Mesendoderm (in vitro differentiated cells): ENCODE results near the gene GDA.

Experiments used
- DNase-seq: peaks from one replicate; pipeline ENCODE4 v3.0.0; 2013
- H2AK5ac ChIP-seq: 2 replicates; pipeline ENCODE4 v1.6.1; 2013; ENCODE audit warnings: low read length, inconsistent platforms
- H2BK120ac ChIP-seq: 2 replicates; pipeline ENCODE4 v1.6.1; 2013; ENCODE audit warnings: low read depth, mild to moderate bottlenecking, low read length, moderate library complexity, mixed read lengths
- H2BK15ac ChIP-seq: replicated peaks from 2 replicates; pipeline ENCODE4 v1.6.1; 2013; ENCODE audit warnings: low read depth, mild to moderate bottlenecking, moderate library complexity
- H2BK5ac ChIP-seq: 2 replicates; pipeline ENCODE4 v1.6.1; 2013; ENCODE audit warnings: low read length, inconsistent platforms
- H3K18ac ChIP-seq: 2 replicates; pipeline ENCODE4 v1.6.1; 2013; ENCODE audit warnings: mild to moderate bottlenecking, low read length, mixed read lengths
- H3K23ac ChIP-seq: one replicate; pipeline ENCODE4 v1.6.1; 2013; ENCODE audit warnings: low read length
- H3K27ac ChIP-seq: 2 replicates; pipeline ENCODE4 v1.5.1; 2013; ENCODE audit warnings: low read depth, mild to moderate bottlenecking, inconsistent platforms, low read length, moderate library complexity
- H3K27me3 ChIP-seq: 2 replicates; pipeline ENCODE4 v1.6.1; 2013; ENCODE audit warnings: low read length, control low read depth, mild to moderate bottlenecking, inconsistent platforms; ENCODE audit not compliant: insufficient read depth, poor library complexity
- H3K36me3 ChIP-seq: 2 replicates; pipeline ENCODE4 v1.6.1; 2013; ENCODE audit warnings: low read length, inconsistent platforms; ENCODE audit not compliant: control insufficient read depth, insufficient read depth
- H3K4ac ChIP-seq: one replicate; pipeline ENCODE4 v1.6.1; 2013; ENCODE audit warnings: low read depth, mild to moderate bottlenecking, low read length, moderate library complexity
- H3K4me1 ChIP-seq: 2 replicates; pipeline ENCODE4 v1.6.1; 2013; ENCODE audit warnings: low read depth, low read length, inconsistent platforms; ENCODE audit not compliant: control insufficient read depth
- H3K4me2 ChIP-seq: 2 replicates; pipeline ENCODE4 v1.6.1; 2013; ENCODE audit warnings: low read length
- H3K4me3 ChIP-seq: 2 replicates; pipeline ENCODE4 v1.5.1; 2013; ENCODE audit warnings: mild to moderate bottlenecking, low read length
- H3K56ac ChIP-seq: one replicate; pipeline ENCODE4 v1.6.1; 2013; ENCODE audit warnings: low read length
- H3K79me1 ChIP-seq: 2 replicates; pipeline ENCODE4 v1.6.1; 2013; ENCODE audit warnings: low read length, inconsistent platforms
- H3K79me2 ChIP-seq: 2 replicates; pipeline ENCODE4 v1.6.1; 2013; ENCODE audit warnings: mild to moderate bottlenecking, low read length; ENCODE audit not compliant: control insufficient read depth, insufficient read depth
- H3K9ac ChIP-seq: 2 replicates; pipeline ENCODE4 v1.6.1; 2013; ENCODE audit warnings: low read length, inconsistent platforms
- H4K5ac ChIP-seq: one replicate; pipeline ENCODE4 v1.6.1; 2013; ENCODE audit warnings: low read length
- H4K8ac ChIP-seq: one replicate; pipeline ENCODE4 v1.6.1; 2013; ENCODE audit warnings: low read depth, mild to moderate bottlenecking, control low read depth, low read length, moderate library complexity
- WGBS: extraction: QIAGEN DNeasy Blood & Tissue Kit; methylation state at CpG from one replicate; pipeline ENCODE4 v1.1.7; 2013; ENCODE audit warnings: low lambda C conversion rate, missing lambda C conversion rate; ENCODE audit not compliant: insufficient coverage; ENCODE audit errors: extremely low coverage; 5-methylcytosine and 5-hydroxymethylcytosine counted together

The GDA gene

GRCh38 chr9:72141484-72141883 is 7.8 kb upstream of the GDA start:
- Histone ChIP-seq H4K8ac (no peak overlapping the region), H2BK15ac (no peak overlapping the region), H3K18ac (no peak overlapping the region), H3K4ac (no peak overlapping the region), H3K79me1 (no peaks in the 10 kb centered on the region), H3K79me2 (no peaks in the 10 kb centered on the region), H3K27ac (no peak overlapping the region), H3K9ac (no peak overlapping the region), H3K4me3 (no peak overlapping the region), H3K56ac (no peak overlapping the region), H3K4me2 (no peak overlapping the region), H3K4me1 (no peaks in the 10 kb centered on the region), H4K5ac (no peak overlapping the region), H2BK5ac (no peak overlapping the region), H3K36me3 (no peaks in the 10 kb centered on the region), H2AK5ac (no peak overlapping the region), H2BK120ac (no peak overlapping the region), H3K23ac (no peak overlapping the region), H3K27me3 (no peaks in the 10 kb centered on the region)
- no peak for DNase-seq
- WGBS: no CpG with 5 or more reads among the region's 3 CpGs

DNA sequence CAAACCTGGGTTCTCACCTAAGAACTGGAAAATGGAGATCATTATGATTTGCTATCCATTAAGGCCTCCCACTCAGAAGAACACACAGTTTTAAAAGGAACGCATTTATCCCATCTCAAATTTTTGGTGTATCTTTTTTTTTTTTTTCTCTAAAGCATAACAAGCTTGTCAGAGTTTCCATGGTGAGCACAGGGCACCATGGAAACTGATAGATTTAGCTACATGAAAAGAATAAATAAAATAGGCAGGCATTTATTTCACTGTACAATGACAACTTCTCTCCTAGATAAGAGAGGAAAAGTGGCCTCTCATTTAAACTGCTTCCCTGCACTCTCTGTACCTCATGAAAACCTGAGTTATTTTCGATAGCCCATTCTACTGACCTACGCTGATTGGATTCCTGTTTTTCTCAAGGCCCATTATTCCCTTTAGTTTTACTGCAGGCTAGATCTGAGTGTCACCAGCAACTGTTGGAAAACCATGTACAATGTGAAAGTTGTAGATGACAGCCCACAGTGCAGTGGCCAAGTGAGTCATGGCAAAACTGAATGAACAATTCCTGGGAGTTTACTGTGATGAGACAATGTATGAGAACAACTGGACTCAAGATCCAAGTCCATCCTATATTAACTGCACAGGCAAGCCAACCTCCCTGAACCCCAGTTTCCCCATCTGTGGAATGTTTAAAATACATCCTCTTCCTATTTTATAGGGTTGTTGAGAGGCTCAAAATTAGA is 4.3 kb upstream of the GDA start:
- H3K27ac ChIP-seq: no peak overlapping the region
- no peaks in the 10 kb centered on the region for H3K79me2 ChIP-seq
- H3K79me1 ChIP-seq: no peaks in the 10 kb centered on the region
- no peaks in the 10 kb centered on the region for H3K4me1 ChIP-seq
- no peak overlapping the region for H3K23ac ChIP-seq
- no peak overlapping the region for H2BK15ac ChIP-seq
- H3K27me3 ChIP-seq: peaks cover 6% of the 10 kb centered on the region
- H2BK5ac ChIP-seq: no peak overlapping the region
- H4K8ac ChIP-seq: no peak overlapping the region
- H3K4me3 ChIP-seq: no peak overlapping the region
- no peak overlapping the region for H3K56ac ChIP-seq
- no peak overlapping the region for H2AK5ac ChIP-seq
- no peak overlapping the region for H3K4ac ChIP-seq
- WGBS: no CpG with 5 or more reads among the region's 3 CpGs
- no peaks in the 10 kb centered on the region for H3K36me3 ChIP-seq
- H2BK120ac ChIP-seq: no peak overlapping the region
- no peak overlapping the region for H3K4me2 ChIP-seq
- DNase-seq: no peak
- no peak overlapping the region for H3K9ac ChIP-seq
- H3K18ac ChIP-seq: no peak overlapping the region
- no peak overlapping the region for H4K5ac ChIP-seq

DNA sequence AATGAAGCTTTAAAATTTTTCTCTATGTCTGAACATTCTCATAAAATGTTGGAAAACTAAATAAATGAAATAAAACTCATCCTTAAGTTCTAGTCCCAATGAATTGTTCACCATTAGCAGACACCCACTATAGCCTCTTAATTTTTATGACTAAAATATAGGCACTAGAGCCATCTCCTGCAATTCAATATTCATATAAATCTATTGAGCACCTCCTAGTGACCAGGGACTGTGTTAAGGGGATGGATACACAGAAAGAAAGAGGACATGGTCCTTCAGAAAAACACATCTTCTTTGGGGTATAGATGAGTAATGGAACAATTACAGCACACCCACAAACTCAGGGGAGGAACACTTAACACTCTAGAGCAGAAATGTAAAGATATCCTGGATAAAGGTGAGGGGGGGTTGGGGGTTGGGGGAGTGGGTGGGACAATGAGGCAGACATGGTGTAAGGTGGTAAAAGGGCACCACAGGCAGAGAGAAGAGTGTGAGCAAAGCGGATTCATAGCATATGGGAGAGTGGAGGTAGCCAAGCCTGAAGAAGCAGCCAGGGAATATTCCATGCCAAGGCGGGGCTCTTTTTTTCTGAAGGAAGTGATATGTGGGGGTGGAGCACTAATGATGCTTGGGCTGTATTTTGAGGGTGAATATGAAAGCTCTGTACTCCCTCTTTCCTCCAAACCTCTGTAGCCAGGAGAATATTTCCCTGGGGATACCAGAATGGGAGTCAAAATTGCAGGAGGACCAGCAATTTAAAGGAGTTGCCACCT is 3.3 kb upstream of the GDA start:
- Histone ChIP-seq H3K4me2 (no peak overlapping the region), H3K4me3 (no peak overlapping the region), H3K79me1 (no peaks in the 10 kb centered on the region), H3K18ac (no peak overlapping the region), H4K5ac (no peak overlapping the region), H3K4ac (no peak overlapping the region), H2BK120ac (no peak overlapping the region), H3K9ac (no peak overlapping the region), H2BK5ac (no peak overlapping the region), H3K4me1 (no peaks in the 10 kb centered on the region), H3K23ac (no peak overlapping the region), H3K27me3 (peaks cover 8% of the 10 kb centered on the region), H3K79me2 (no peaks in the 10 kb centered on the region), H3K56ac (no peak overlapping the region), H3K36me3 (no peaks in the 10 kb centered on the region), H3K27ac (no peak overlapping the region), H2BK15ac (no peak overlapping the region), H2AK5ac (no peak overlapping the region), H4K8ac (no peak overlapping the region)
- no peak for DNase-seq
- no CpG with 5 or more reads among the region's 2 CpGs for WGBS

- H3K79me1 ChIP-seq: no peaks in the 10 kb centered on the region
- H3K4me2 ChIP-seq: no peak overlapping the region
- H3K27ac ChIP-seq: no peak overlapping the region
- no peak overlapping the region for H4K5ac ChIP-seq
- no peaks in the 10 kb centered on the region for H3K79me2 ChIP-seq
- H3K9ac ChIP-seq: no peak overlapping the region
- no peaks in the 10 kb centered on the region for H3K4me1 ChIP-seq
- H3K18ac ChIP-seq: no peak overlapping the region
- H3K4me3 ChIP-seq: no peak overlapping the region
- no peak overlapping the region for H2AK5ac ChIP-seq
- no peak overlapping the region for H2BK120ac ChIP-seq
- no peak for DNase-seq
- H3K4ac ChIP-seq: no peak overlapping the region
- no peak overlapping the region for H3K23ac ChIP-seq
- H3K56ac ChIP-seq: no peak overlapping the region
- no peaks in the 10 kb centered on the region for H3K36me3 ChIP-seq
- WGBS: no CpG with 5 or more reads among the region's 5 CpGs
- peaks cover 8% of the 10 kb centered on the region for H3K27me3 ChIP-seq
- H4K8ac ChIP-seq: no peak overlapping the region
- no peak overlapping the region for H2BK15ac ChIP-seq
- H2BK5ac ChIP-seq: no peak overlapping the region
Observed at GRCh38 chr9:72147676-72148075, 1.6 kb upstream of the GDA start.

DNA sequence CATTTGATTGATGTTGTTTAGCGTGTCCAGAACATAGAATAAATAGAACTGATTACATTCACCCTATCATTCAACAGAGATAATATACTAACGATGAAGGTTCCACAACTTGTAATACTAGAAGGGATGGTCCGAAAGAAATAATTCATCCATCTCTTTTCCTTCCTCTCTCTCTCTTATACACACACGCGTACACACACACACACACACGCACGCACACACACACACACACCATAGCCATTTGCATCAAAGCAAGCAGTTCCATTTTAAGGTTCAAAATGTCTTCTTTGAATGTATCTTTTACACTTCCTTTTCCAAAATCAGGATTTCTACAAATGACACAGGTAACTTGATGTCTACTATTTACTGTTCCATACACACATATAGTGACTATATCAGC is 887 bp downstream of the GDA start:
- Histone ChIP-seq H3K4ac (no peak overlapping the region), H3K4me1 (no peaks in the 10 kb centered on the region), H4K8ac (no peak overlapping the region), H3K79me2 (no peaks in the 10 kb centered on the region), H2AK5ac (no peak overlapping the region), H3K27ac (no peak overlapping the region), H3K9ac (no peak overlapping the region), H3K56ac (no peak overlapping the region), H3K36me3 (no peaks in the 10 kb centered on the region), H4K5ac (no peak overlapping the region), H3K18ac (no peak overlapping the region), H3K79me1 (no peaks in the 10 kb centered on the region), H2BK5ac (no peak overlapping the region), H3K4me3 (no peak overlapping the region), H3K4me2 (no peak overlapping the region), H3K27me3 (peaks cover 8% of the 10 kb centered on the region), H2BK15ac (no peak overlapping the region), H3K23ac (no peak overlapping the region), H2BK120ac (no peak overlapping the region)
- no peak for DNase-seq
- no CpG with 5 or more reads among the region's 7 CpGs for WGBS
